ENCODE results near the gene C5orf63. TPM values are rescaled to one million over a fixed set of nuclear protein-coding genes. Genes with fewer than 3 reads are reported as not detected.

C5orf63 gene
- total and polyA plus RNA-seq, 2 of the 13 experiments (the other 11 are each of a cell fraction or from before 2014, with no cell fraction given): 7.9 to 8.8 TPM

DNA sequence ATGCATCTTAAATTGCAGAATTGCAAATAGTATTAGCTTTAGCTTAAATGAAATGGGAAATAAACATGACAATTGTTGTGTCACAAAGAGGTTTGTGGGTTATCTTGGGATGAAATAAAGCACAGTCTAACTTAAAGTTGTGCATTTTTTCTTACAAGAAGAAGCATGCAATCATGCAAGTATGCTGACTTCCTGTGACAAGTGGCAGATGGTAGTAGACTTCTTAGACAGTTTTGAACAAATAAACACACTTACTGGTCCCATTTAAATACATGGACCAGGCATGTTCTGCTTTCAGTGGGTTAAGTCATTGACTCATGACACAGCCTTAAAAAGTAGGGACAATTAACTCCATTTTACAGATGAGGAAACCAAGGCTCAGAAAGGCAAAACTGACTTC is 15.9 kb upstream of the C5orf63 start:
- no peak for ATAC-seq

More for the DNA sequence above, 15.9 kb upstream of the C5orf63 start:
- TF ChIP-seq AKAP8 (CRISPR knock-in tag; IDR thresholded peaks at IDR 0.05): no peak
- TF ChIP-seq ZSCAN31 (CRISPR knock-in tag; IDR thresholded peaks at IDR 0.05; ENCODE audit: low read depth): no peak
- TF ChIP-seq SMARCE1 (IDR thresholded peaks at IDR 0.05; ENCODE audit: borderline replicate concordance): no peak
- no peak for TF ChIP-seq HDAC2 (CRISPR knock-in tag; IDR thresholded peaks at IDR 0.05)
- TF ChIP-seq, protein P1, sequence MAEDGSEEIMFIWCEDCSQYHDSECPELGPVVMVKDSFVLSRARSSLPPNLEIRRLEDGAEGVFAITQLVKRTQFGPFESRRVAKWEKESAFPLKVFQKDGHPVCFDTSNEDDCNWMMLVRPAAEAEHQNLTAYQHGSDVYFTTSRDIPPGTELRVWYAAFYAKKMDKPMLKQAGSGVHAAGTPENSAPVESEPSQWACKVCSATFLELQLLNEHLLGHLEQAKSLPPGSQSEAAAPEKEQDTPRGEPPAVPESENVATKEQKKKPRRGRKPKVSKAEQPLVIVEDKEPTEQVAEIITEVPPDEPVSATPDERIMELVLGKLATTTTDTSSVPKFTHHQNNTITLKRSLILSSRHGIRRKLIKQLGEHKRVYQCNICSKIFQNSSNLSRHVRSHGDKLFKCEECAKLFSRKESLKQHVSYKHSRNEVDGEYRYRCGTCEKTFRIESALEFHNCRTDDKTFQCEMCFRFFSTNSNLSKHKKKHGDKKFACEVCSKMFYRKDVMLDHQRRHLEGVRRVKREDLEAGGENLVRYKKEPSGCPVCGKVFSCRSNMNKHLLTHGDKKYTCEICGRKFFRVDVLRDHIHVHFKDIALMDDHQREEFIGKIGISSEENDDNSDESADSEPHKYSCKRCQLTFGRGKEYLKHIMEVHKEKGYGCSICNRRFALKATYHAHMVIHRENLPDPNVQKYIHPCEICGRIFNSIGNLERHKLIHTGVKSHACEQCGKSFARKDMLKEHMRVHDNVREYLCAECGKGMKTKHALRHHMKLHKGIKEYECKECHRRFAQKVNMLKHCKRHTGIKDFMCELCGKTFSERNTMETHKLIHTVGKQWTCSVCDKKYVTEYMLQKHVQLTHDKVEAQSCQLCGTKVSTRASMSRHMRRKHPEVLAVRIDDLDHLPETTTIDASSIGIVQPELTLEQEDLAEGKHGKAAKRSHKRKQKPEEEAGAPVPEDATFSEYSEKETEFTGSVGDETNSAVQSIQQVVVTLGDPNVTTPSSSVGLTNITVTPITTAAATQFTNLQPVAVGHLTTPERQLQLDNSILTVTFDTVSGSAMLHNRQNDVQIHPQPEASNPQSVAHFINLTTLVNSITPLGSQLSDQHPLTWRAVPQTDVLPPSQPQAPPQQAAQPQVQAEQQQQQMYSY (CRISPR knock-in tag; IDR thresholded peaks at IDR 0.05): no peak
- no peak for TF ChIP-seq NFE2L1 (CRISPR knock-in tag; IDR thresholded peaks at IDR 0.05; ENCODE audit: borderline replicate concordance)
- no peak for TF ChIP-seq IKZF1 (IDR thresholded peaks at IDR 0.05)
- TF ChIP-seq, protein P2, sequence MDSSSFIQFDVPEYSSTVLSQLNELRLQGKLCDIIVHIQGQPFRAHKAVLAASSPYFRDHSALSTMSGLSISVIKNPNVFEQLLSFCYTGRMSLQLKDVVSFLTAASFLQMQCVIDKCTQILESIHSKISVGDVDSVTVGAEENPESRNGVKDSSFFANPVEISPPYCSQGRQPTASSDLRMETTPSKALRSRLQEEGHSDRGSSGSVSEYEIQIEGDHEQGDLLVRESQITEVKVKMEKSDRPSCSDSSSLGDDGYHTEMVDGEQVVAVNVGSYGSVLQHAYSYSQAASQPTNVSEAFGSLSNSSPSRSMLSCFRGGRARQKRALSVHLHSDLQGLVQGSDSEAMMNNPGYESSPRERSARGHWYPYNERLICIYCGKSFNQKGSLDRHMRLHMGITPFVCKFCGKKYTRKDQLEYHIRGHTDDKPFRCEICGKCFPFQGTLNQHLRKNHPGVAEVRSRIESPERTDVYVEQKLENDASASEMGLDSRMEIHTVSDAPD (CRISPR knock-in tag; IDR thresholded peaks at IDR 0.05): no peak
- TF ChIP-seq KLF12 (CRISPR knock-in tag; IDR thresholded peaks at IDR 0.05; ENCODE audit: borderline replicate concordance): no peak
- TF ChIP-seq ZNF317 (CRISPR knock-in tag; IDR thresholded peaks at IDR 0.05): no peak
- TF ChIP-seq ZNF510 (CRISPR knock-in tag; IDR thresholded peaks at IDR 0.05; ENCODE audit: low read depth): no peak
- no peak overlapping the region for H3K27ac ChIP-seq (ENCODE audit: extremely low read length, insufficient read depth, low read length)
- intact Hi-C loops (cut with micrococcal nuclease; ENCODE audit: unreplicated experiment): no loop called here
- DNase-seq (ENCODE audit: low spot score) (no peak), FAIRE-seq (no peak)
- H3K9me3 ChIP-seq (ENCODE audit: low read length): no peaks in the 10 kb centered on the region
- H3K27me3 ChIP-seq (ENCODE audit: control insufficient read depth in 1 of 2, insufficient read depth in 2 of 2, low read length in 2 of 2): no peaks in the 10 kb centered on the region
- H3K9ac ChIP-seq (ENCODE audit: insufficient read depth, low read depth, low read length): no peak overlapping the region
- H3K4me1 ChIP-seq (ENCODE audit: insufficient read depth, low read length): peaks cover 8% of the 10 kb centered on the region; the same call in 1 of the 2 replicates
- H3K36me3 ChIP-seq (replicated peaks in 1 of 2; ENCODE audit: control insufficient read depth in 1 of 2, insufficient read depth in 2 of 2, low read length in 2 of 2): no peaks in the 10 kb centered on the region
- H3K4me2 ChIP-seq (ENCODE audit: low read depth, low read length): no peak overlapping the region
- in situ Hi-C loops (cut with HindIII; ENCODE audit: extremely low pct_ligation_motif_present, low pct_unique_long_range_greater_than_20kb): no loop called here
- no peaks in the 10 kb centered on the region for H3K79me2 ChIP-seq (ENCODE audit: insufficient read depth, low read length)
- POLR2A ChIA-PET: no interaction called here
- H2AFZ ChIP-seq (ENCODE audit: low read length): no peak overlapping the region
- CTCF ChIA-PET (ENCODE audit: low intra/inter-chr PET ratio, low total read pairs): no interaction called here
- no peak overlapping the region for H3K4me3 ChIP-seq (replicated peaks in 1 of 3; ENCODE audit: insufficient read depth in 1 of 3, low read depth in 2 of 3, low read length in 3 of 3)
- no TSS peak for BruUV-seq (replicated peaks)
- no peaks in the 10 kb centered on the region for H4K20me1 ChIP-seq (ENCODE audit: insufficient read depth, low read length)
